HG03039 (cell line): Measurements from ENCODE around the gene IPO4.

Experiments used
- ATAC-seq: cut with Tn5 transposase; IDR thresholded peaks from one replicate; pipeline ENCODE4 v1.9.1; 2021; ENCODE audit warnings: mild to moderate bottlenecking, moderate library complexity; ENCODE audit not compliant: unreplicated experiment

Gene IPO4

DNA sequence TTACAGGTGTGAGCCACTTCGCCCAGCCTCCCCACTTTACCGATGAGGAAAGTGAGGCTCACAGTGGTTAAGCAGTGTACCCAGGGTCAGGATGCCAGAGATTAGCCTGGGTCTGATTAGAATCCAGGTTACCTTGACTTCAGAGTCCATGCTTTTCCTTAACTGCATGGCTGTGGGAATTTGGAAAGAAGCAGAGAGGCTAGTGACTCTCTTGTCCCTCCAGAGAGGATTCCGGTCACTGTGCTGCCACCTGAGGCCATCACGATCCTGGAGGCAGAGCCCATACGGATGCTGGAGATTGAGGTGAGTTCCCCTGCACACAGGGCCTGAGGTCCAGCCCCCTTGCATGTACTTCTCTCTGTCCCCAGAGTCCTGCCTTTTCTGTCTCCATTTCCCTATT is 12.0 kb downstream of the IPO4 start:
- ATAC-seq, result no peak

DNA sequence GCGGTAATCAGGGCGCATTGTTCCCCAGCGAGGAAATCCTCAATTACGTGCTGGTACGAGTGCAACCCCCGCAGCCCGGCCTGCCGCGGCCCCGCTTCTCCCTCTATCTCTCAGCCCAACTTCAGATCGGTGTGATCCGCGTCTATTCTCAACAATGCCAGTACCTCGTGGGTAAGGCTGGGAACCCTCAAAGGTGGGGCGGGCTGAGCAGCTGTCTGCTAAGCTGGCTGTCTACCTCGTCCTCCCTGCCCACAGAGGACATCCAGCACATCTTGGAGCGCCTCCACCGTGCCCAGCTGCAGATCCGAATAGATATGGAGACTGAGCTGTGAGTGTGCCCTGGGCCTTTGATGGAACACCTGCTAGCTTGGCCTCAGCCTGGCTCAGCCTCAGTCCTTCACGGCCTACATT is 15.7 kb downstream of the IPO4 start:
- ATAC-seq, result no peak

DNA sequence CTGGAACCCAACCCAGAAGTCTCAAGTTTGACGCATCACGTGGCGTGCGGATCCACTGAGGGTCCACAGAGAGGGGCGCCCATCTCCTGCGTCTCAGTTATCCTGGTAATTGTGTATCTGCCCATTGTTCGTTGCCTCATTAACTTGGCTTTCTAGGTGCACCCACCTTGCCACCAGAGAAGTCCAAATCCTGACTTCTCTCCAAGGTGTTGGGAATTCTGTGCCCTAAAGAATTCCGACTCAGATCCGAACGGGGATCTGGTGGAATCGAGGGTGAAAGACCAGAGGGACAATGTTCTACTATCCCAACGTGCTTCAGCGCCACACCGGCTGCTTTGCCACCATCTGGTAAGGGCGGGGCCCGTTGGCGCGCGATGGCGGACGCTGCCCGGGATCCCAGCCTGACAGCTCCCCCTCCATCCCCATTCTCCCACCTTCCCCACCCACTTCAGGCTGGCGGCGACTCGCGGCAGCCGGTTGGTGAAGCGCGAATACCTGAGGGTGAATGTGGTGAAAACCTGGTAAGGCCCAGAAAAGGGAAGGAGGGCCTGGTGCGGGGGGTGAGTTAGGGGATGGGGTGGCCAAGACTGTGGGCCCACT is 16.3 kb downstream of the IPO4 start:
- ATAC-seq, result no peak

DNA sequence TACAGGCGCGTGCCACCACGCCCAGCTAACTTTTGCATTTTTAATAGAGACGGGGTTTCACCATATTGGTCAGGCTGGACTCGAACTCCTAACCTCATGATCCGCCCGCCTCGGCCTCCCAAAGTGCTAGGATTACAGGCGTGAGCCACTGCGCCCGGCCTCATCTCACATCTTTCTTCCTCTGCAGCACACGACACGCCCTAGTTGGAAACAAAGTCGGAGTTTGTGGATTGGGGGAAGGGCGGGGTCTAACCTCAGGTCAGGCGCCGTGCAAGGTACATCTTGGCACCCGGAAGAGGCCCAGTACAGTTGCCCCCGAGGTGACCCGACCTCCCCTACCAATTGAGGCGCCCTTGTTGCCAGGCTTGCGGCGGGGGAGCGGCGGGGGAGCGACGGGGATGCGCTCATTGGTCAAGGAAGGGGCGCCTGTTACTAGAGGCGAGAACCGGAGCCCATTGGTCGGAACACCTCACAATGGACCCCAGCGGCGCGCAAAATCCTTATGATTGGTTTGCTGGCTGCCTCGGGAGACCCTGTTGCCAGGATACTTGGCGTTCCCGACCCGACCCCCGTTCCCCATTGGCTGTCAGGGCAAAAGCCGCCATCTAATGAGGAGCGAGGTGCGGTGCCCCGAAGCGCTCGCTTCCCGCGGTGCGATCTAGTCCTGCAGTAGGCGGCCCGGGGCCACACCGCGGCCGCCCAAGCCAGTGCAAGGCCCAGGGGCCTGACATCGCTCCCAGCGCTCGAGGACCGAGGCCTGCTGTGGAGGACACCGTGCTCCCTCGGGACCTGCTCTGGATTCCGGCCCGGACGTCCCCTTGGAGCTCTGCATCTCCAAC is 17.0 kb downstream of the IPO4 start, which contains the start of gene REC8:
TSS of gene REC8 (plus strand) at position 659 of the 839 bp plus-strand sequence. CDS start 473 bp downstream, outside the sequence.
- peak; percentile 42 for ATAC-seq

DNA sequence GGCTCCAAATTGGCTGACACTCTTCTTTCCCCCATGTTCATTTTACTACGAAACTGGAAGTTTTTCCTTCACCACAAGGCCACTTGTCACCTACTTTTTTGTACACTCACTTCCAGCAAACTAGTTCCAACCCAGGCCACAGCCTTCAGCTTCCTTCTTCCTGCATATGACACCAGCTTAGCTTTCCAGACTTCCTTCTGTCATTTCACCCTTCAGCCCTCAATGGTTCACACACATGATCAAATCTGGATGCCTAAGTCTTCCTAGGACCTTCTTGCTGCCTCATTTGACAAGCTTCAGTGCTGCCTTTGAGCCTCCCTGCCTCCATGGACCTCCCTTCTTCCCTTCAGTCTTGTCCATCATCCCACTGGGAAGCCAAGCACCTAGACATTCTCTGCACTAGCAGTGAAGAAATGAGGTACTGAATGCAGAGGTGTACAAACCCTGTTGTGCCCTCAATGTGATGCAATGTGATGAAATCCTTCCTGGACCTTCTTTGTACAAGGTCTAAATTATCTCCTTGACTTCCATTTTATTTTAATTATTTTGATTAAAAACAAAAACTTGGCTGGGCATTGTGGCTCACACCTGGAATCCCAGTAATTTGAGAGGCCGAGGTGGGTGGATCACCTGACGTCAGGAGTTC is 21.0 kb downstream of the IPO4 start:
- no peak for ATAC-seq

DNA sequence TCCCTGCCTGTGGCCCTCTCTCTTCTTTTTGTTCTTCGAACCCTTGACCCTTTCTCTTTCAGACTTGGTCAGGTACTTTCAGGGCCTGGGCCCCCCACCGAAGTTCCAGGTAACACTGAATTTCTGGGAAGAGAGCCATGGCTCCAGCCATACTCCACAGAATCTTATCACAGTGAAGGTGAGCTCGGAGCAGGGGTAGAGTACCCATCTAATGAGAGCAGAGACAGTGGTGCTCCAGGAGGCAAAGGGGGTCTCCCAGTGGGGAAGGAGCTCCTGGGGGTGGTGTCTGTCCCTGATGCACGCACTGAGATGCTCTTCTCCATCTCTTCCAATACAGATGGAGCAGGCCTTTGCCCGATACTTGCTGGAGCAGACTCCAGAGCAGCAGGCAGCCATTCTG is 22.8 kb downstream of the IPO4 start:
- ATAC-seq, result no peak

DNA sequence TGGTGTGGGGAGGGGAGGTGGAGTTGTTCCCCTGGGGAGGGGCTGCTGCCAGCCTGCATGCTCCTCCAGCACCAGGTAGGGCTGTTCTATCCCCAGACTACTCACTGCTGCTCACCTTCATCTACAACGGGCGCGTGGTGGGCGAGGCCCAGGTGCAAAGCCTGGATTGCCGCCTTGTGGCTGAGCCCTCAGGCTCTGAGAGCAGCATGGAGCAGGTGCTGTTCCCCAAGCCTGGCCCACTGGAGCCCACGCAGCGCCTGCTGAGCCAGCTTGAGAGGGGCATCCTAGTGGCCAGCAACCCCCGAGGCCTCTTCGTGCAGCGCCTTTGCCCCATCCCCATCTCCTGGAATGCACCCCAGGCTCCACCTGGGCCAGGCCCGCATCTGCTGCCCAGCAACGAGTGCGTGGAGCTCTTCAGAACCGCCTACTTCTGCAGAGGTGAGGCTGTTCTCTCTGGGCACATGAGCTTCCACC is 24.1 kb downstream of the IPO4 start:
- ATAC-seq, result no peak

DNA sequence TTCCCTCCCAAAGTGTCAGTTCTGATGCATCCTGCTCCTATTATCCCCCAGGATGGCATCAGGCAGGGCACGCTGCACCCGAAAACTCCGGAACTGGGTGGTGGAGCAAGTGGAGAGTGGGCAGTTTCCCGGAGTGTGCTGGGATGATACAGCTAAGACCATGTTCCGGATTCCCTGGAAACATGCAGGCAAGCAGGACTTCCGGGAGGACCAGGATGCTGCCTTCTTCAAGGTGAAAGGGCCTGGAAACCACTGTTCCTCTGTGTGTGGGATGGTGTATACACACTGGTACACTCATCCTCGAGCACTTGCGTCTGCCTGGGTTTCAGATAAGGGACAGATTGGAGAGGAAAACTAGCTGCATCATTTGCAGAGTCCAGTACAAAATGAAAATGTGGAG is 26.5 kb downstream of the IPO4 start:
- ATAC-seq, result no peak

DNA sequence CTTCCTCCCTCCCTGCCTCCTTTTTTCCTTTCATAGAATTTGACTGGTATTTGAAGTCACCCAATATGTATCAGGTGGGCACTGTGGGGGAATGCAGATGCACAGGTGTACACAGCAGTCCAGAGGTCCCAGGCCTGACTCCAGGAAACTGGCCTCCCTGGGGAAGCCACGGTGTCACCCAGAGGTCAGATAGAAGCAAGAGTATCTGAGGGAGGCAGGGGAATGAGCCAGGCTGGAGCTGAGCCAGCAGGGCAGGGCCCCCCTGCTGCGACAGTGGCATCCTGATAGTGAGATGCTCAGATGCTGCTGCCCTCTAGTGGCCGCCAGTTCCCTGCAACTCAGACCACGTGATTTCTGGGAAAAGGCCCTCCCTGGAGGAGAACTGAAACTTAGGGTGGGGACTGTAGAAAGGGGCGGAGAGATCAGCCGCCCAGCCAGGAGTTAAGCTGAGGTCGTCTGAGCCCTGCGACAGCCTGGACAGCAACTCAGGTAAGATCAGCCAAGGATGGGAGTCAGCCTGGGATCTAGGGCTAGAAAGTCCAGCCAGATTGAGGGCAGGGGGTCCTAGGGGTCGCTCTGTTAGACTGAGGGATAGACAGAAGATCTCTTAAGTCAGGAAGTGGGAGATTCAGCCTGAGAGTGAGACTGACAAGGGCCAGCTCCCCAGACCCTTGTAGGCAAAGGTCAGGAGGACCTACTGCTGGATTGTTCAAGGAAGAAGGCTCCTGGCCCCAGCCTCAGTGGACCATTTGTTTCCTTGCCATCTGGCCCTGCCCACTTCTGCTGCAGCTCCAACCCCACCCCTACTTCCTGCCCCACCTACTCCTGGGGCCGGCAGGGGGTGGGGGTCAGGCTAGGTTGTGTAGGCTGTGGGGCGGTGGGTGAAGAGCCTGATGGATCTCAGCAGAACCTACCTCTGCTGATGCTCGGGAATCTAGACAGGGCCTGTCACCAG is 27.5 kb downstream of the IPO4 start, which contains the start of gene IRF9:
TSS of gene IRF9 (plus strand) at position 416 of the 955 bp plus-strand sequence. CDS start 880 bp downstream, outside the sequence.
- peak; percentile 68 for ATAC-seq

DNA sequence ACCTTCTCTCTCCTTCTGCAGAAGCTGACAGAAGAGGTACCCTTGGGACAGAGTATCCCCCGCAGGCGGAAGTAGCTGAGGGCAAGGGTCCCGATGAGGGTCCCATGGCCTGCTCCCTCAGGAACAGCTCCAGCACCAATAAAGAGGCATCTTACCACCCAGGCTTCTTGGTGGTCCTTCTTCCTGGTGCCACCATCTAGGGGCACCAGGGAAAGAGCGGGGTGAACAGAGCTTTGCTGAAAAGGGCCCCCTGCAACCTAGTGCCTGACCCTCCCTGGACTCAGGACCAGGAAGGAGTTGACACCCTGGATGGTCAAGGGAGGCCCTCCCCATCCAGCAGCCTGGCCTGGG is 28.1 kb downstream of the IPO4 start:
- ATAC-seq, result no peak

DNA sequence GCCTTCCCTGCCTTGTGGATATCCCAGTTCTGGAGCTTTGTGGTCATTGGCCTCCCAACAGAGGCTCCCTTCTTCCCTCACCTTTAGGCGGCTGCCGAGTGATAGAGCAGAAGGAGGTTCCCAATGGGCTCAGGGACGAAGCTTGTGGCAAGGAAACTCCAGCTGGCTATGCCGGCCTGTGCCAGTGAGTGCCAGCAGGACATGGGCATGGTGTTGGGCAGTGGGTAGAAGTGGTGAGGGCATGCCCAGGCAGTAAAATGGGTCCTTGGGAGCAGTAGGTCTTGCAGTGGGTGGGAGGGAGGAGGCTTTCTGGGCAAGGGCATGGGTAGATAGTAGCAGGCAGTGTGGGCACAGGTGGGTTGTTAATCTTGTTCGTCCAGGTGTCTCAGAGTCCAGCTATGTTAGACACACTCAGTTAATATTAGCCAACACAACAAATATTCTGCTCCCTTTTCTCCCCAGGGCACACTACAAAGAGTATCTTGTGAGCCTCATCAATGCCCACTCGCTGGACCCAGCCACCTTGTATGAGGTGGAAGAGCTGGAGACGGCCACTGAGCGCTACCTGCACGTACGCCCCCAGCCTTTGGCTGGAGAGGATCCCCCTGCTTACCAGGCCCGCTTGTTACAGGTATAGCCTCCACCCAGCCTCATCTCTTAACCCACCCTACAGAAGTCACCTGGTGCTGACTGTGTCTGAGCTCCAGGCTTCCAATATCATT is 28.7 kb downstream of the IPO4 start:
- ATAC-seq, result no peak

DNA sequence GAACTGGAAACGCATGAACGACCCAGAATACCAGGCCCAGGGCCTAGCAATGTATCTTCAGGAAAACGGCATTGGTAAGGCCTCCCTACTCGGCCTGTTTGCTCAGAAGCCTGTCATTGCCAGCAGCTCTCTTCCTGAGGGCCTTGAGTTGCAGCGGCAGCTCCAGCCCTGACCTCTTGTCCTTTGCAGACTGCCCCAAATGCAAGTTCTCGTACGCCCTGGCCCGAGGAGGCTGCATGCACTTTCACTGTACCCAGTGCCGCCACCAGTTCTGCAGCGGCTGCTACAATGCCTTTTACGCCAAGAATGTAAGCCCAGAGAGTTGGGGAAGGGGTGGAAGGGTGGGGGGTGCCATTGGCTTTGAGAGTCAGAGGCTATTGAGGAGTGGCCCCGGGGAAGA is 31.3 kb downstream of the IPO4 start:
- no peak for ATAC-seq

DNA sequence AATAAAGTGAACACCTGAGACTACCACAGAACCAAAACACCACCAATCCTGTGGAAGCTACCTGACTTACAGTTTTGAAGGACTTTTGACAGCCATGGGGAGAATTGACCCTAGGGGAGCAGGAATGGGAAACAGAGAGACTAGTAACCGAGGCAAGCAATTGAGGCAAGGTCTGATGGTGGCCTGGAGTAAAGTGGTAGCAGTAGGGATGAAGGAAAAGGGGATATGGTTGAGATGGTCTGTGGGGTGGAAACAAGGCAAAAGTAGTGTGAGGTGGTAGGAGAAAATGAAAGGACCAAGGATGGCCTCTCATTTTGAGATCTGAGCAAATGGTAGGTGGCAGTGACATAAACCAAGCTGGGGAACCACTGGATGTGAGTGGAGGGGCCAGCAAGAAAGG is 31.8 kb downstream of the IPO4 start:
- ATAC-seq, result no peak

DNA sequence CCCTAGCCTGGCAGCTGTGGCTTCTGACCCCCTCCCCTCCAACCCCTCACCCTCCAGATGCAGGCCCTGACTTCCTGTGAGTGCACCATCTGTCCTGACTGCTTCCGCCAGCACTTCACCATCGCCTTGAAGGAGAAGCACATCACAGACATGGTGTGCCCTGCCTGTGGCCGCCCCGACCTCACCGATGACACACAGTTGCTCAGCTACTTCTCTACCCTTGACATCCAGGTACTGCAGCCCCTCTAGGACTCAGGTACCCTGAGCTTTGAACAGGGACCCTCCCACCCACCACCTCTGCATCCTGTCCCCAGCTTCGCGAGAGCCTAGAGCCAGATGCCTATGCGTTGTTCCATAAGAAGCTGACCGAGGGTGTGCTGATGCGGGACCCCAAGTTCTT is 33.5 kb downstream of the IPO4 start:
- no peak for ATAC-seq

DNA sequence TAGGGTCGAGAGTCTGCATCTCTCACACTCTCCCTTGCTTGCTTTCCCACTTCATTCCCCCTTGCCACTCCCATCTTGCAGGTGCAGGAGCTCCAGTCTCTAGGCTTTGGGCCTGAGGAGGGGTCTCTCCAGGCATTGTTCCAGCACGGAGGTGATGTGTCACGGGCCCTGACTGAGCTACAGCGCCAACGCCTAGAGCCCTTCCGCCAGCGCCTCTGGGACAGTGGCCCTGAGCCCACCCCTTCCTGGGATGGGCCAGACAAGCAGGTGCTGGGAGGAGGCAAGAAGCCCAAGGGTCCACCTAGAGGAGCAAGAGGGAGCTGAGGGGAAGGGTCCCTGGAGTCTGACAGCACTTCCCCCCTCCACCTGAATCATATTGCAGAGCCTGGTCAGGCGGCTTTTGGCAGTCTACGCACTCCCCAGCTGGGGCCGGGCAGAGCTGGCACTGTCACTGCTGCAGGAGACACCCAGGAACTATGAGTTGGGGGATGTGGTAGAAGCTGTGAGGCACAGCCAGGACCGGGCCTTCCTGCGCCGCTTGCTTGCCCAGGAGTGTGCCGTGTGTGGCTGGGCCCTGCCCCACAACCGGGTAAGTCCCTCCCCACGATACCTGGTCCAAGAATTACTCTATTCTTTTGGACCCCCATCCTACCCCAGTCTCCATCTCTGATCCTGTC is 37.1 kb downstream of the IPO4 start:
- no peak for ATAC-seq

DNA sequence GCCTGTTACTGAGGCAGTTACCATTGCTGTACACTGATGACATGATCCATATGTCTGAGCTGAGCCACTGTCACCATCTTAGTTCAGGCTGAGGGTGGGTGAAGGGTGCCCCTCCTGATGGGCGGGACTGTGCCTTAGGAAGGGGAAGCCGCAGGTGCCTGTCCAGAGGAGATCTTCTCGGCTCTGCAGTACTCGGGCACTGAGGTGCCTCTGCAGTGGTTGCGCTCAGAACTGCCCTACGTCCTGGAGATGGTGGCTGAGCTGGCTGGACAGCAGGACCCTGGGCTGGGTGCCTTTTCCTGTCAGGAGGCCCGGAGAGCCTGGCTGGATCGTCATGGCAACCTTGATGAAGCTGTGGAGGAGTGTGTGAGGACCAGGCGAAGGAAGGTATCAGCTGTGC is 37.6 kb downstream of the IPO4 start:
- no peak for ATAC-seq

DNA sequence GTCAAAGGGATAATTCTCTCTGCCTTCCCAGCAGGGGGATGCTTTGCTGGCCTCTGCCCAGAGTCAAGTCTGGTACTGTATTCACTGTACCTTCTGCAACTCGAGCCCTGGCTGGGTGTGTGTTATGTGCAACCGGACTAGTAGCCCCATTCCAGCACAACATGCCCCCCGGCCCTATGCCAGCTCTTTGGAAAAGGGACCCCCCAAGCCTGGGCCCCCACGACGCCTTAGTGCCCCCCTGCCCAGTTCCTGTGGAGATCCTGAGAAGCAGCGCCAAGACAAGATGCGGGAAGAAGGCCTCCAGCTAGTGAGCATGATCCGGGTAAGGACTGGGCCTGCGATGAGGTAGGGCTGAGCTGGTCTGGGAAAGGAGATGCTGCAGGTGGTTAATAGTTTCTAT is 38.0 kb downstream of the IPO4 start:
- ATAC-seq, result no peak

DNA sequence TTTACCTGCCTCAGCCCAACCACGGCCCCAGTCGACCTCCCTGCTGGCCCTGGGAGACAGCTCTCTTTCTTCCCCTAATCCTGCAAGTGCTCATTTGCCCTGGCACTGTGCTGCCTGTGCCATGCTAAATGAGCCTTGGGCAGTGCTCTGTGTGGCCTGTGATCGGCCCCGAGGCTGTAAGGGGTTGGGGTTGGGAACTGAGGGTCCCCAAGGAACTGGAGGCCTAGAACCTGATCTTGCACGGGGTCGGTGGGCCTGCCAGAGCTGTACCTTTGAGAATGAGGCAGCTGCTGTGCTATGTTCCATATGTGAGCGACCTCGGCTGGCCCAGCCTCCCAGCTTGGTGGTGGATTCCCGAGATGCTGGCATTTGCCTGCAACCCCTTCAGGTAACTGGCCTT is 38.6 kb downstream of the IPO4 start:
- ATAC-seq, result no peak

DNA sequence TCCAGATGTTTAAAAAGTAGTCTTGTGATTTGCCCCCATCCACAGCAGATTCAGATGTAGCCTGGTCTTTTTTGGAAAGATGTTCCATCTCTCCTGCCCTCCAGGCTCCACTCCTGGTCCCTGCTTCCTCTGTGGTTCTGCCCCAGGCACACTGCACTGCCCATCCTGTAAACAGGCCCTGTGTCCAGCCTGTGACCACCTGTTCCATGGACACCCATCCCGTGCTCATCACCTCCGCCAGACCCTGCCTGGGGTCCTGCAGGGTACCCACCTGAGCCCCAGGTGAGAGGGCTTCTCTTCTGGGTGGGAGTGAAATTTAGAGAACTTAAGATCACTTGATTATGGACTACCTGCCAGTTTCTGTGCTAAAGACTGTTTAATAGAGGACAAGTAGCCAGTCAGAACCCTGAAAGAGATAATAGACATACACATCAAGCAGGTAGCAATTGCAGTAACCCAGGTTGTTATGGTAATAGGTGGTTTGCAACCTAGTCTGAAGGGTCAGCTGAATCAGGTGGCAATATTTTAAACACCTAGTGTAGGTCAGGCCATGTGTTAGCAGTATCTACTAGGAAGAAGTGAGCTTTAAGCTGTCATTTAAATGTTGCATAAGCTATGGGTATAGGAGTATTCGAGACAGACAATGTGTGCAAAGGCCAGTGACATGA is 39.2 kb downstream of the IPO4 start:
- no peak for ATAC-seq
